HL-60 (cell line): ENCODE data around the gene BMP2.

Experiments
- TF ChIP-seq, protein P1 (sequence below): IDR thresholded peaks from 2 replicates; pipeline ENCODE4 v1.6.1; 2012; ENCODE audit warnings: low read depth; ENCODE audit not compliant: insufficient replicate concordance
- TF ChIP-seq, protein P2 (sequence below): IDR thresholded peaks from one replicate; pipeline ENCODE4 v1.5.1; 2011; ENCODE audit warnings: low read length, control low read depth, inconsistent platforms; ENCODE audit not compliant: insufficient read depth

DNA sequence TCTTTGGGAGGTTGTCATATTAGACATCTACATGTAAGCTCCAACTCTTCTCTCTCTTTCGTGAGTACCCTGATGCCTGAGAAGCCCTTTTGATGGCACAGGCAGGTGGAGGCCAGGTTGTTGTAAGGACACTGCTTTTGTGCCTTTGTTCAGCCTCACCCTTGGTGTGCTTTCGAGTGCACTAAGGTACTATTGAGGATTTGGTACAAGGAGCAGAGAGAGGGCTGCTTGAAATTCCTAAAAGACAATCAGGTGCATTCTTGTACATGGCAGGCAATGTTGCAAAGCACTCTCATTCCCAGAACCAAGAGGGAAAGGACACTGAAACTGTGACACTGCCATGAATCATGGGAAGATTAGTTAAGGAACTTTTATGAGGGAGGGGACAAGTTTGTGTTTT lies 19.1 kb downstream of the BMP2 start:
- TF ChIP-seq, protein P1, sequence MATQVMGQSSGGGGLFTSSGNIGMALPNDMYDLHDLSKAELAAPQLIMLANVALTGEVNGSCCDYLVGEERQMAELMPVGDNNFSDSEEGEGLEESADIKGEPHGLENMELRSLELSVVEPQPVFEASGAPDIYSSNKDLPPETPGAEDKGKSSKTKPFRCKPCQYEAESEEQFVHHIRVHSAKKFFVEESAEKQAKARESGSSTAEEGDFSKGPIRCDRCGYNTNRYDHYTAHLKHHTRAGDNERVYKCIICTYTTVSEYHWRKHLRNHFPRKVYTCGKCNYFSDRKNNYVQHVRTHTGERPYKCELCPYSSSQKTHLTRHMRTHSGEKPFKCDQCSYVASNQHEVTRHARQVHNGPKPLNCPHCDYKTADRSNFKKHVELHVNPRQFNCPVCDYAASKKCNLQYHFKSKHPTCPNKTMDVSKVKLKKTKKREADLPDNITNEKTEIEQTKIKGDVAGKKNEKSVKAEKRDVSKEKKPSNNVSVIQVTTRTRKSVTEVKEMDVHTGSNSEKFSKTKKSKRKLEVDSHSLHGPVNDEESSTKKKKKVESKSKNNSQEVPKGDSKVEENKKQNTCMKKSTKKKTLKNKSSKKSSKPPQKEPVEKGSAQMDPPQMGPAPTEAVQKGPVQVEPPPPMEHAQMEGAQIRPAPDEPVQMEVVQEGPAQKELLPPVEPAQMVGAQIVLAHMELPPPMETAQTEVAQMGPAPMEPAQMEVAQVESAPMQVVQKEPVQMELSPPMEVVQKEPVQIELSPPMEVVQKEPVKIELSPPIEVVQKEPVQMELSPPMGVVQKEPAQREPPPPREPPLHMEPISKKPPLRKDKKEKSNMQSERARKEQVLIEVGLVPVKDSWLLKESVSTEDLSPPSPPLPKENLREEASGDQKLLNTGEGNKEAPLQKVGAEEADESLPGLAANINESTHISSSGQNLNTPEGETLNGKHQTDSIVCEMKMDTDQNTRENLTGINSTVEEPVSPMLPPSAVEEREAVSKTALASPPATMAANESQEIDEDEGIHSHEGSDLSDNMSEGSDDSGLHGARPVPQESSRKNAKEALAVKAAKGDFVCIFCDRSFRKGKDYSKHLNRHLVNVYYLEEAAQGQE = no peak
- TF ChIP-seq, protein P2, sequence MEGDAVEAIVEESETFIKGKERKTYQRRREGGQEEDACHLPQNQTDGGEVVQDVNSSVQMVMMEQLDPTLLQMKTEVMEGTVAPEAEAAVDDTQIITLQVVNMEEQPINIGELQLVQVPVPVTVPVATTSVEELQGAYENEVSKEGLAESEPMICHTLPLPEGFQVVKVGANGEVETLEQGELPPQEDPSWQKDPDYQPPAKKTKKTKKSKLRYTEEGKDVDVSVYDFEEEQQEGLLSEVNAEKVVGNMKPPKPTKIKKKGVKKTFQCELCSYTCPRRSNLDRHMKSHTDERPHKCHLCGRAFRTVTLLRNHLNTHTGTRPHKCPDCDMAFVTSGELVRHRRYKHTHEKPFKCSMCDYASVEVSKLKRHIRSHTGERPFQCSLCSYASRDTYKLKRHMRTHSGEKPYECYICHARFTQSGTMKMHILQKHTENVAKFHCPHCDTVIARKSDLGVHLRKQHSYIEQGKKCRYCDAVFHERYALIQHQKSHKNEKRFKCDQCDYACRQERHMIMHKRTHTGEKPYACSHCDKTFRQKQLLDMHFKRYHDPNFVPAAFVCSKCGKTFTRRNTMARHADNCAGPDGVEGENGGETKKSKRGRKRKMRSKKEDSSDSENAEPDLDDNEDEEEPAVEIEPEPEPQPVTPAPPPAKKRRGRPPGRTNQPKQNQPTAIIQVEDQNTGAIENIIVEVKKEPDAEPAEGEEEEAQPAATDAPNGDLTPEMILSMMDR = no peak
